ENCODE results near the gene BIN1. TPM values are rescaled to one million over a fixed set of nuclear protein-coding genes. Genes with fewer than 3 reads are reported as not detected.
A peak's percentile ranks its signal among the peaks of the same experiment; 100 is the strongest.

The BIN1 gene
- total and polyA plus RNA-seq, 8 donors: 13.3 to 21.3 (median 16.2) TPM

GRCh38 chr2:127067620-127068350 lies 39.2 kb downstream of the BIN1 start:
- Histone ChIP-seq H3K36me3 (no peaks in the 10 kb centered on the region), H3K9me3 (no peaks in the 10 kb centered on the region), H3K27ac (no peak overlapping the region), H3K27me3 (no peaks in the 10 kb centered on the region), H3K4me3 (no peak overlapping the region), H3K4me1 (no peaks in the 10 kb centered on the region)
- ATAC-seq: peak; percentile 30 to 65 (median 56)
- peak in 4 of 6 donors; percentile 34 to 73 (median 50) for DNase-seq
- peak; percentile 19 to 47 (median 39) for TF ChIP-seq CTCF (IDR thresholded peaks at IDR 0.05)
- WGBS, 2 donors: 47 to 50% methylated on average over 19 of the region's 19 CpGs
- FAIRE-seq: no peak
- intact Hi-C loops (cut with DNase I): no loop called here

GRCh38 chr2:127066942-127067341 lies 40.0 kb downstream of the BIN1 start:
- no peaks in the 10 kb centered on the region for H3K36me3 ChIP-seq
- intact Hi-C loops (cut with DNase I): no loop called here

GRCh38 chr2:127065940-127066318 lies 41.0 kb downstream of the BIN1 start:
- WGBS, 2 donors: 78 to 85% methylated on average over 5 of the region's 5 CpGs
- DNase-seq (no peak), ATAC-seq (no peak), FAIRE-seq (no peak)
- H3K4me1 ChIP-seq: no peaks in the 10 kb centered on the region
- no peaks in the 10 kb centered on the region for H3K36me3 ChIP-seq
- H3K27me3 ChIP-seq: no peaks in the 10 kb centered on the region
- H3K9me3 ChIP-seq: no peaks in the 10 kb centered on the region
- H3K4me3 ChIP-seq: no peak overlapping the region
- no peak for TF ChIP-seq CTCF (IDR thresholded peaks at IDR 0.05)
- intact Hi-C loops (cut with DNase I): no loop called here
- H3K27ac ChIP-seq: no peak overlapping the region

More at GRCh38 chr2:127066942-127067341, 40.0 kb downstream of the BIN1 start:
- TF ChIP-seq CTCF (IDR thresholded peaks at IDR 0.05): no peak
- no peak overlapping the region for H3K4me3 ChIP-seq
- H3K9me3 ChIP-seq: no peaks in the 10 kb centered on the region
- WGBS, 2 donors: 85 to 90% methylated on average over 10 of the region's 10 CpGs
- no peaks in the 10 kb centered on the region for H3K27me3 ChIP-seq
- no peak overlapping the region for H3K27ac ChIP-seq
- ATAC-seq (peak in 2 of 4 donors; percentile 10 to 29), FAIRE-seq (no peak), DNase-seq (no peak)
- no peaks in the 10 kb centered on the region for H3K4me1 ChIP-seq

- Histone ChIP-seq H3K9me3 (no peaks in the 10 kb centered on the region), H3K4me3 (no peak overlapping the region), H3K27ac (no peak overlapping the region), H3K4me1 (no peaks in the 10 kb centered on the region), H3K36me3 (no peaks in the 10 kb centered on the region), H3K27me3 (no peaks in the 10 kb centered on the region)
- TF ChIP-seq CTCF (IDR thresholded peaks at IDR 0.05): no peak
- FAIRE-seq: no peak
- intact Hi-C loops (cut with DNase I): no loop called here
- no peak for DNase-seq
- 90 to 94% methylated on average over 13 of the region's 13 CpGs for WGBS, 2 donors
- ATAC-seq: no peak
Observed at GRCh38 chr2:127065299-127065939, 41.5 kb downstream of the BIN1 start.
